ENCODE results near the gene PREX1. TPM values are rescaled to one million over a fixed set of nuclear protein-coding genes. Genes with fewer than 3 reads are reported as not detected.

Gene PREX1
- total RNA-seq, 1 experiment from 2014 or later, result 9.5 TPM

DNA sequence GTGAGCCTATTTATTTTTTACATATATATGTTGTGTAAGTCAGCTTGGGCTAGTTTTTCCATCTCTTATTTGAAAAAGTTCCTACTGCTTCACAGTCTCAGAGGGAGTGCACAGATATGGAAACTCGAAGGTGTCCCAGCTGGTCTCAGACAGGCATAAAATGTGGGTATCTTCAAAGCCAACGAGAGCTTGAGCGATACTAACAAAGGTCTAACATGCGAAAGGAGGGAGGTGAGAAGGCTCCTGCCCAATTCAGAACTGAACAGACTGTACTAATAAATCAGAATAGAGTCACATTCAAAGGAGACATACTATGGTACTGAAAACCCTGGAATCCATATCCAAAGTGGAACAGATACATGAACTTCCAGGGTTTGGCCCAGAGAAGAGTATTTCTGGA is 113.0 kb downstream of the PREX1 start:
- no peaks in the 10 kb centered on the region for H3K36me3 ChIP-seq (ENCODE audit: control insufficient read depth, insufficient read depth, low read length)
- H3K36me3 Mint-ChIP-seq (ENCODE audit: insufficient read depth, unreplicated experiment), result no peaks in the 10 kb centered on the region
- DNase-seq, result no peak
- H3K27ac Mint-ChIP-seq (ENCODE audit: unreplicated experiment), result no peak overlapping the region
- H3K4me1 ChIP-seq, result no peaks in the 10 kb centered on the region
- no peaks in the 10 kb centered on the region for H3K27me3 ChIP-seq (replicated peaks; ENCODE audit: control insufficient read depth, insufficient read depth, low read length)
- TF ChIP-seq CTCF (IDR thresholded peaks at IDR 0.05; ENCODE audit: insufficient read depth in 1 of 2, low read depth in 1 of 2, low read length in 1 of 2, severe bottlenecking in 1 of 2, unreplicated experiment in 1 of 2), result no peak
- no peaks in the 10 kb centered on the region for H3K4me1 Mint-ChIP-seq (ENCODE audit: low read depth, unreplicated experiment)
- no peak overlapping the region for H3K4me3 Mint-ChIP-seq (ENCODE audit: unreplicated experiment)
- ChIA-PET CTCF (no interaction called here), POLR2A (no interaction called here)
- no peaks in the 10 kb centered on the region for H3K9me3 ChIP-seq
- intact Hi-C loops (cut with micrococcal nuclease; ENCODE audit: unreplicated experiment), result no loop called here
- BruUV-seq (replicated peaks), result no TSS peak
- no peak overlapping the region for H3K4me3 ChIP-seq (ENCODE audit: low read depth, low read length)
- H3K9me3 Mint-ChIP-seq (ENCODE audit: unreplicated experiment), result no peaks in the 10 kb centered on the region
- H3K27me3 Mint-ChIP-seq (ENCODE audit: insufficient read depth, unreplicated experiment), result no peaks in the 10 kb centered on the region

GRCh38 chr20:48711696-48712464 is 115.9 kb downstream of the PREX1 start:
- Mint-ChIP-seq H3K27ac (ENCODE audit: unreplicated experiment) (no peak overlapping the region), H3K4me1 (ENCODE audit: low read depth, unreplicated experiment) (peaks cover 5% of the 10 kb centered on the region), H3K9me3 (ENCODE audit: unreplicated experiment) (no peaks in the 10 kb centered on the region), H3K4me3 (ENCODE audit: unreplicated experiment) (no peak overlapping the region), H3K36me3 (ENCODE audit: insufficient read depth, unreplicated experiment) (no peaks in the 10 kb centered on the region), H3K27me3 (ENCODE audit: insufficient read depth, unreplicated experiment) (no peaks in the 10 kb centered on the region)
- no peaks in the 10 kb centered on the region for H3K27me3 ChIP-seq (replicated peaks; ENCODE audit: control insufficient read depth, insufficient read depth, low read length)
- intact Hi-C loops (cut with micrococcal nuclease; ENCODE audit: unreplicated experiment), result no loop called here
- no TSS peak for BruUV-seq (replicated peaks)
- CTCF ChIA-PET, result interaction anchor here (0.6 to 1.4 kb wide), 2 partner anchors 14 to 54 kb away, joined by 3 to 4 read pairs; no protein-coding TSS in a partner anchor
- POLR2A ChIA-PET, result interaction anchor here (0.6 kb wide), 1 partner anchor 590 kb away, joined by 6 read pairs; no protein-coding TSS in a partner anchor
- no peaks in the 10 kb centered on the region for H3K36me3 ChIP-seq (ENCODE audit: control insufficient read depth, insufficient read depth, low read length)
- no peaks in the 10 kb centered on the region for H3K4me1 ChIP-seq
- no peak for DNase-seq
- H3K9me3 ChIP-seq, result no peaks in the 10 kb centered on the region
- no peak for TF ChIP-seq CTCF (IDR thresholded peaks at IDR 0.05; ENCODE audit: insufficient read depth in 1 of 2, low read depth in 1 of 2, low read length in 1 of 2, severe bottlenecking in 1 of 2, unreplicated experiment in 1 of 2)
- no peak overlapping the region for H3K4me3 ChIP-seq (ENCODE audit: low read depth, low read length)

DNA sequence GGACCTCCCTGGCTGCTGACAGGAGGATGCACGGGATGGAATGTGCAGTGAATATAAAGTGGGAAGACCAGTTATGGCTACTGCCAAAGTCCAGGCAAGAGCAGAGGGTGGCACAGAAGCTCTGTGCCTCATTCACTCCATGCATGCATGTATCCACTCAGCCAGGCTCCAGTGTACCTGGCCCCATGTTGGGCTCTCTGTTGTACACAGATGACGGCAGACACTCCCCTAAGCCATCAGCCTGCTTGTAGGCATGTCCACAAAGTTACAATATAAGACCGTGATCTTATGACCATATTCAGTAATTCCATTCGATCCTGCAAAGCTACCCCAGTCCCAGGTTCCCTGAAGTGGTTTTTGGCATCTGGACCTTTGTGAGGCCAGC is 116.8 kb downstream of the PREX1 start:
- Mint-ChIP-seq H3K36me3 (ENCODE audit: insufficient read depth, unreplicated experiment) (no peaks in the 10 kb centered on the region), H3K27me3 (ENCODE audit: insufficient read depth, unreplicated experiment) (no peaks in the 10 kb centered on the region), H3K4me3 (ENCODE audit: unreplicated experiment) (no peak overlapping the region), H3K9me3 (ENCODE audit: unreplicated experiment) (no peaks in the 10 kb centered on the region), H3K4me1 (ENCODE audit: low read depth, unreplicated experiment) (peaks cover 10% of the 10 kb centered on the region), H3K27ac (ENCODE audit: unreplicated experiment) (no peak overlapping the region)
- ChIA-PET CTCF (no interaction called here), POLR2A (no interaction called here)
- H3K27me3 ChIP-seq (replicated peaks; ENCODE audit: control insufficient read depth, insufficient read depth, low read length), result no peaks in the 10 kb centered on the region
- no peaks in the 10 kb centered on the region for H3K4me1 ChIP-seq
- H3K4me3 ChIP-seq (ENCODE audit: low read depth, low read length), result no peak overlapping the region
- H3K9me3 ChIP-seq, result no peaks in the 10 kb centered on the region
- DNase-seq, result no peak
- no TSS peak for BruUV-seq (replicated peaks)
- intact Hi-C loops (cut with micrococcal nuclease; ENCODE audit: unreplicated experiment), result no loop called here
- no peak for TF ChIP-seq CTCF (IDR thresholded peaks at IDR 0.05; ENCODE audit: insufficient read depth in 1 of 2, low read depth in 1 of 2, low read length in 1 of 2, severe bottlenecking in 1 of 2, unreplicated experiment in 1 of 2)
- no peaks in the 10 kb centered on the region for H3K36me3 ChIP-seq (ENCODE audit: control insufficient read depth, insufficient read depth, low read length)

Measured in Caco-2 (cell line).